Pancreas (tissue), 10 donors: ENCODE measurements around the gene CHST5. TPM values are rescaled to one million over a fixed set of nuclear protein-coding genes. Genes with fewer than 3 reads are reported as not detected.

Experiments
- ATAC-seq, 4 donors: fragments of 200-7000 bp; cut with Tn5 transposase; one replicate each; pipeline versions ENCODE4 v1.8.0 to v1.9.1; 2020; ENCODE audit warnings: mild to moderate bottlenecking in 4 of 4, moderate library complexity in 4 of 4
- DNase-seq, 6 donors: peaks; one replicate each; pipeline ENCODE4 v3.0.0-alpha.2; 2020
- FAIRE-seq: peaks from 2 replicates; lab custom pipeline; 2012; peaks lifted over from hg19 to GRCh38; lab: Jason Lieb, UNC
- H3K27ac ChIP-seq, 4 donors: fragments of 200-600 bp; sonication (generic); 1 replicate in 3 of 4; 2 replicates in 1 of 4; pipeline versions ENCODE4 v1.5.0 to v1.8.0; 2020
- H3K27me3 ChIP-seq, 4 donors: fragments of 200-600 bp; one replicate each; pipeline ENCODE4 v1.8.0; 2021
- H3K36me3 ChIP-seq, 3 donors: fragments of 200-600 bp; sonication (generic) in 1 of 3; one replicate each; pipeline versions ENCODE4 v1.5.0 to v1.8.0; 2020 to 2021
- H3K4me1 ChIP-seq, 3 donors: fragments of 200-600 bp; one replicate each; pipeline ENCODE4 v1.8.0; 2021
- H3K4me3 ChIP-seq, 4 donors: fragments of 200-600 bp; sonication (generic) in 2 of 4; one replicate each; pipeline versions ENCODE4 v1.5.0 to v1.8.0; 2020 to 2021
- H3K9me3 ChIP-seq, 4 donors: fragments of 200-600 bp; one replicate each; pipeline ENCODE4 v1.8.0; 2021
- WGBS, 2 donors: extraction: QIAGEN DNeasy Blood & Tissue Kit; methylation state at CpG; one replicate each; pipeline ENCODE4 v1.1.7; 2013; 5-methylcytosine and 5-hydroxymethylcytosine counted together
- intact Hi-C, 3 donors: fragments of 100-400 bp; cut with DNase I; formaldehyde crosslinking; loops; one replicate each; pipeline versions ENCODE4 v1.11.1 to v1.14.2; 2022
- polyA plus RNA-seq, 2 donors: library from polyadenylated mRNA; stranded (reverse); fragments of 200-250 nt; gene quantifications; one replicate each; pipeline ENCODE4 v1.2.3, GENCODE V29; 2013
- total RNA-seq, 6 donors: library from RNA; stranded (reverse); fragmentation: NEBNext Ultra II Directional in 4 of 6; extraction: Animal tissue kit (Norgen Biotek cat#: 25700) in 4 of 6; gene quantifications; one replicate each; pipeline versions ENCODE4 v1.2.1 to v1.2.4, GENCODE V29; 2021 to 2023
- TF ChIP-seq, protein P1 (sequence below), 4 donors: fragments of 200-600 bp; sonication (generic) in 3 of 4; IDR thresholded peaks; one replicate each; pipeline versions ENCODE4 v1.5.0 to v1.8.0; 2021; ENCODE audit warnings: antibody characterized with exemption in 4 of 4
- donor health status: healthy with polysubstance abuse.
- donor health status: DM: no; HTN: no; CAD: no; lungs with moderate emphysema.
- donor health status: DM: no; HTN: no; CAD: no.
- donor health status: control.
- donor health status: control.
- donor health status: Bipolar disorder and iron deficiency.
- donor health status: DM: yes; HTN: yes; CAD: no.
- donor health status: DM: no; HTN: no; CAD: no.
- donor health status: DM: no; HTN: no; CAD: no.
- donor health status: DM: yes; HTN: yes; CAD: no.

The CHST5 gene
- total and polyA plus RNA-seq, 8 donors = 0.06 to 0.28 (median 0.15) TPM; not detected in 1

DNA sequence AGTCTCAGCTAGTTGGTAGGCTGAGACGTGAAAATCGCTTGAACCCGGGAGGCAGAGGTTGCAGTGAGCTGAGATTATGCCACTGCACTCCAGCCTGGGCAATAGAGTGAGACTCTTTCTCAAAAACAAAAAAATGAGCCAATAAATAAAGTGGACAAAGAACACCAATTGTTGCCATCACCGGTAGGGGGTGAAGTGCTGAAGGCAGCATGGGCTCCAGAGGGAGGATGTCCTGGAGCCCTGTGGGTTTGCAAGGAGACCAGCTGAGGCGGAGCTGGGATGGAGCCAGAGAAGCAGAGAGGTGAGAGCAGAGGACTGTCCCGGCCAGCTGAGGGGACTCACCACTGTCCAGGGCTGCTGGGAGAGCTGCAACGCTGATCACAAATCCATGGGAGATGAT, 54.4 kb downstream of the CHST5 start:
- DNase-seq (no peak), ATAC-seq (no peak), FAIRE-seq (no peak)
- Histone ChIP-seq H3K9me3 (no peaks in the 10 kb centered on the region), H3K27ac (no peak overlapping the region), H3K27me3 (no peaks in the 10 kb centered on the region), H3K4me3 (no peak overlapping the region), H3K4me1 (no peaks in the 10 kb centered on the region), H3K36me3 (no peaks in the 10 kb centered on the region)
- TF ChIP-seq, protein P1, sequence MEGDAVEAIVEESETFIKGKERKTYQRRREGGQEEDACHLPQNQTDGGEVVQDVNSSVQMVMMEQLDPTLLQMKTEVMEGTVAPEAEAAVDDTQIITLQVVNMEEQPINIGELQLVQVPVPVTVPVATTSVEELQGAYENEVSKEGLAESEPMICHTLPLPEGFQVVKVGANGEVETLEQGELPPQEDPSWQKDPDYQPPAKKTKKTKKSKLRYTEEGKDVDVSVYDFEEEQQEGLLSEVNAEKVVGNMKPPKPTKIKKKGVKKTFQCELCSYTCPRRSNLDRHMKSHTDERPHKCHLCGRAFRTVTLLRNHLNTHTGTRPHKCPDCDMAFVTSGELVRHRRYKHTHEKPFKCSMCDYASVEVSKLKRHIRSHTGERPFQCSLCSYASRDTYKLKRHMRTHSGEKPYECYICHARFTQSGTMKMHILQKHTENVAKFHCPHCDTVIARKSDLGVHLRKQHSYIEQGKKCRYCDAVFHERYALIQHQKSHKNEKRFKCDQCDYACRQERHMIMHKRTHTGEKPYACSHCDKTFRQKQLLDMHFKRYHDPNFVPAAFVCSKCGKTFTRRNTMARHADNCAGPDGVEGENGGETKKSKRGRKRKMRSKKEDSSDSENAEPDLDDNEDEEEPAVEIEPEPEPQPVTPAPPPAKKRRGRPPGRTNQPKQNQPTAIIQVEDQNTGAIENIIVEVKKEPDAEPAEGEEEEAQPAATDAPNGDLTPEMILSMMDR (IDR thresholded peaks at IDR 0.05) = no peak
- 68 to 78% methylated on average over 7 of the region's 7 CpGs for WGBS, 2 donors
- intact Hi-C loops = no loop called here

DNA sequence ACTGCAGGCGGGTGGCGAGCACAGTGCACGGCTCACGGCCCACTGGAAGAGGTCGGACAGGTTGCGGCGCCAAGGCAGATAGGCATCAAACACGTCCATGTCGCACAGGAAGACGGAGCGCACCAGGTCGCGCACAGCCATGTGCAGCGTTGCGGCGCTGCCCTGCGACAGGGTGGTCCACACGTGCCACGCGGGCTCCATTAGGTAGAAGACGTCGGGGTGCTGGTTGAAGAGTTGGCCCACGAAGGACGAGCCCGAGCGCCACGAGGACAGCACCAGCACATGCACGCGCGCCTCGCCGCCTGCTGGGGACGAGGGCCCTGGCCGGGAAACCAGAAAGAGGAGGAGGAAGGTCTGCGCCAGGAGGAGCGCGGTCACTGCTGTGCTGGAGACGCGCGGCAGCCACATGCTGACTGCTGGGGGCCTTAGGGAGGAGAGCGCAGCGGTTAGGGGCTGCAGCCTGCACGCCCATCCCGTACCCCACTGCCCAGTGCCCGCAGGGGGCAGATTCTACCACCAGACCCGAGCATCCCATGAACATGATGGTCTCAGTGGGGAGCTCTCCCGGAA, 56.4 kb downstream of the CHST5 start:
- TF ChIP-seq, protein P1 (IDR thresholded peaks at IDR 0.05) = no peak
- Histone ChIP-seq H3K27me3 (no peaks in the 10 kb centered on the region), H3K27ac (no peak overlapping the region), H3K9me3 (no peaks in the 10 kb centered on the region), H3K4me3 (no peak overlapping the region), H3K4me1 (no peaks in the 10 kb centered on the region), H3K36me3 (no peaks in the 10 kb centered on the region)
- no peak for ATAC-seq
- DNase-seq = no peak
- intact Hi-C loops = loop anchor here in 2 of 3 donors (10.0 kb wide), 2 partner anchors 145 to 285 kb away; partner anchors contain the start of gene ADAT1 (in 1 of the 2)
- FAIRE-seq = no peak
- 87 to 93% methylated on average over 47 of the region's 47 CpGs for WGBS, 2 donors

Other genes with a start within 250 kb of the CHST5 start
- gene CFDP1, start 102.6 kb downstream of the CHST5 start, total RNA-seq = 10 to 100 TPM; 19.3 to 28.6 (median 22.1) TPM
- gene CFDP1, start 102.6 kb downstream of the CHST5 start, polyA plus RNA-seq = 10 to 100 TPM; 33.3 to 57.5 TPM
- gene TMEM170A, start 71.4 kb downstream of the CHST5 start, total RNA-seq = 10 to 100 TPM in 1 of 6 donors, 1 to 10 TPM in 5; 7.1 to 12.6 (median 8.8) TPM
- gene TMEM170A, start 71.4 kb downstream of the CHST5 start, polyA plus RNA-seq = 1 to 10 TPM; 4.3 to 5.7 TPM
- gene CHST6, start 40.7 kb downstream of the CHST5 start, total RNA-seq = under 1 TPM in 5 of 6 donors, not detected in 1; 0.06 to 0.25 (median 0.13) TPM
- gene CHST6, start 40.7 kb downstream of the CHST5 start, polyA plus RNA-seq = under 1 TPM in 1 of 2 donors, not detected in 1; under 0.01 TPM
- 1 to 10 TPM; 2.5 to 5.3 (median 4.1) TPM for gene TMEM231, start 20.1 kb upstream of the CHST5 start, total RNA-seq
- 1 to 10 TPM; 3.0 to 6.6 TPM for gene TMEM231, start 20.1 kb upstream of the CHST5 start, polyA plus RNA-seq
- 10 to 100 TPM; 29.9 to 61.2 (median 34.3) TPM for gene GABARAPL2, start 30.3 kb upstream of the CHST5 start, total RNA-seq
- 100 to 1,000 TPM in 1 of 2 donors, 10 to 100 TPM in 1; 44.1 to 117 TPM for gene GABARAPL2, start 30.3 kb upstream of the CHST5 start, polyA plus RNA-seq
- 10 to 100 TPM in 5 of 6 donors, 1 to 10 TPM in 1; 9.2 to 20.5 (median 15.9) TPM for gene ADAT1, start 87.2 kb upstream of the CHST5 start, total RNA-seq
- gene ADAT1, start 87.2 kb upstream of the CHST5 start, polyA plus RNA-seq = 10 to 100 TPM in 1 of 2 donors, 1 to 10 TPM in 1; 9.4 to 14.4 TPM
- 10 to 100 TPM; 51.0 to 70.7 (median 63.3) TPM for gene KARS1, start 111.6 kb upstream of the CHST5 start, total RNA-seq
- gene KARS1, start 111.6 kb upstream of the CHST5 start, polyA plus RNA-seq = 10 to 100 TPM; 47.2 to 51.5 TPM
- gene TERF2IP, start 111.7 kb upstream of the CHST5 start, total RNA-seq = 10 to 100 TPM; 14.6 to 32.1 (median 20.1) TPM
- 10 to 100 TPM; 27.7 to 69.7 TPM for gene TERF2IP, start 111.7 kb upstream of the CHST5 start, polyA plus RNA-seq
- not detected for gene CPHXL2, start 140.9 kb upstream of the CHST5 start, total RNA-seq
- not detected for gene CPHXL2, start 140.9 kb upstream of the CHST5 start, polyA plus RNA-seq
- not detected for gene DUXB, start 165.4 kb upstream of the CHST5 start, total RNA-seq
- not detected for gene DUXB, start 165.4 kb upstream of the CHST5 start, polyA plus RNA-seq
- not detected for gene CPHXL, start 190.4 kb upstream of the CHST5 start, total RNA-seq
- not detected for gene CPHXL, start 190.4 kb upstream of the CHST5 start, polyA plus RNA-seq